Activated B cell treated with CpG ODN at 0.5 μM for 24 hours (primary cell): ENCODE measurements around the gene CACNB4. TPM values are rescaled to one million over a fixed set of nuclear protein-coding genes. Genes with fewer than 3 reads are reported as not detected.

Experiments used
- ATAC-seq: fragments of 200-7000 bp; cut with Tn5 transposase; one replicate; pipeline ENCODE4 v1.10.0; 2021; ENCODE audit warnings: low read depth, mild to moderate bottlenecking, moderate library complexity
- CTCF ChIA-PET: fragments of 350-600 bp; sonication (Branson Sonifier 250); formaldehyde crosslinking; loops from one replicate; lab custom pipeline; 2021; ENCODE audit warnings: antibody characterized with exemption; lab: Charles Lee
- POLR2A ChIA-PET: fragments of 350-600 bp; sonication (Branson Sonifier 250); formaldehyde crosslinking; loops from one replicate; lab custom pipeline; 2021; ENCODE audit warnings: antibody characterized with exemption; lab: Charles Lee
- DNase-seq: peaks from one replicate; pipeline ENCODE4 v3.0.0; 2022
- H3K27ac Mint-ChIP-seq: one replicate; pipeline ENCODE4 v1.8.0; 2020; ENCODE audit warnings: mixed read lengths
- H3K27me3 Mint-ChIP-seq: one replicate; pipeline ENCODE4 v1.8.0; 2021; ENCODE audit warnings: mixed read lengths
- H3K36me3 Mint-ChIP-seq: one replicate; pipeline ENCODE4 v1.8.0; 2021; ENCODE audit warnings: low read depth, mixed read lengths
- H3K4me1 Mint-ChIP-seq: one replicate; pipeline ENCODE4 v1.8.0; 2021; ENCODE audit warnings: mixed read lengths
- H3K4me3 Mint-ChIP-seq: one replicate; pipeline ENCODE4 v1.8.0; 2020; ENCODE audit warnings: mild to moderate bottlenecking, mixed read lengths
- H3K9me3 Mint-ChIP-seq: one replicate; pipeline ENCODE4 v1.8.0; 2020; ENCODE audit warnings: mixed read lengths
- intact Hi-C: fragments of 100-400 bp; cut with micrococcal nuclease; formaldehyde crosslinking; loops from one replicate; pipeline ENCODE4 v1.15.1; 2024
- total RNA-seq: library from RNA; stranded (reverse); gene quantifications from 2 replicates; pipeline ENCODE4 v1.2.3, GENCODE V29; 2022
- TF ChIP-seq, protein P1 (sequence below): fragments of 200-600 bp; IDR thresholded peaks from one replicate; pipeline ENCODE4 v1.8.0; 2022; ENCODE audit warnings: antibody characterized with exemption, mild to moderate bottlenecking

The CACNB4 gene
- total RNA-seq, 1 donor from 2014 or later, result 0.86 TPM

- TF ChIP-seq, protein P1, sequence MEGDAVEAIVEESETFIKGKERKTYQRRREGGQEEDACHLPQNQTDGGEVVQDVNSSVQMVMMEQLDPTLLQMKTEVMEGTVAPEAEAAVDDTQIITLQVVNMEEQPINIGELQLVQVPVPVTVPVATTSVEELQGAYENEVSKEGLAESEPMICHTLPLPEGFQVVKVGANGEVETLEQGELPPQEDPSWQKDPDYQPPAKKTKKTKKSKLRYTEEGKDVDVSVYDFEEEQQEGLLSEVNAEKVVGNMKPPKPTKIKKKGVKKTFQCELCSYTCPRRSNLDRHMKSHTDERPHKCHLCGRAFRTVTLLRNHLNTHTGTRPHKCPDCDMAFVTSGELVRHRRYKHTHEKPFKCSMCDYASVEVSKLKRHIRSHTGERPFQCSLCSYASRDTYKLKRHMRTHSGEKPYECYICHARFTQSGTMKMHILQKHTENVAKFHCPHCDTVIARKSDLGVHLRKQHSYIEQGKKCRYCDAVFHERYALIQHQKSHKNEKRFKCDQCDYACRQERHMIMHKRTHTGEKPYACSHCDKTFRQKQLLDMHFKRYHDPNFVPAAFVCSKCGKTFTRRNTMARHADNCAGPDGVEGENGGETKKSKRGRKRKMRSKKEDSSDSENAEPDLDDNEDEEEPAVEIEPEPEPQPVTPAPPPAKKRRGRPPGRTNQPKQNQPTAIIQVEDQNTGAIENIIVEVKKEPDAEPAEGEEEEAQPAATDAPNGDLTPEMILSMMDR, result no peak
- ChIA-PET POLR2A (no interaction called here), CTCF (interaction anchor here (0.5 kb wide), 1 partner anchor 32 kb away, joined by 3 read pairs; no protein-coding TSS in a partner anchor)
- no peak for DNase-seq
- peaks cover 18% of the 10 kb centered on the region for H3K27me3 Mint-ChIP-seq
- H3K27ac Mint-ChIP-seq, result no peak overlapping the region
- no peak for ATAC-seq
- no peaks in the 10 kb centered on the region for H3K4me1 Mint-ChIP-seq
- H3K9me3 Mint-ChIP-seq, result no peaks in the 10 kb centered on the region
- H3K36me3 Mint-ChIP-seq, result no peaks in the 10 kb centered on the region
- H3K4me3 Mint-ChIP-seq, result no peak overlapping the region
- intact Hi-C loops, result no loop called here
These were observed 168.8 kb downstream of the CACNB4 start for GRCh38 chr2:151930042-151930441.

DNA sequence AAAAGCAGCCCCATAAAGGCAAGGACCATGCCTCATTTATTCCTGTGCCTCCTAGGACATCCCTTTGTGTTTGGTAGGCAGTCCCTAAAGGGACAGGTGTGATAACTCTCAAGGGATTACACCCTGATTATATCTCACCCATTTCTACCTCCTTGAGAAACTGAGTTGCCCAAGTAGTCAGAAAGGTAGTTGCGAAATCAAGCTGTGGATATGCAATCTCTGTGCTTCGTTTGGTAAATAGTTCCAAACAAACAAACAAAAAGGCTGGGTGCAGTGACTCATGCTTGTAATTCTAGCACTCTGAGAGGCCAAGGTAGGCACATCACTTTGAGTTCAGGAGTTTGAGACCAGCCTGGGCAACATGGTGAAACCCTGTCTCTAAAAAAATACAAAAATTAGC lies 170.5 kb downstream of the CACNB4 start:
- DNase-seq, result no peak
- Mint-ChIP-seq H3K36me3 (no peaks in the 10 kb centered on the region), H3K4me1 (no peaks in the 10 kb centered on the region), H3K9me3 (no peaks in the 10 kb centered on the region), H3K27ac (no peak overlapping the region), H3K4me3 (no peak overlapping the region), H3K27me3 (peaks cover 18% of the 10 kb centered on the region)
- no peak for ATAC-seq
- TF ChIP-seq, protein P1, result no peak
- intact Hi-C loops, result no loop called here
- POLR2A ChIA-PET, result no interaction called here
- CTCF ChIA-PET, result no interaction called here

GRCh38 chr2:151927501-151928221 lies 171.2 kb downstream of the CACNB4 start:
- no peaks in the 10 kb centered on the region for H3K9me3 Mint-ChIP-seq
- ChIA-PET CTCF (no interaction called here), POLR2A (no interaction called here)
- no peak overlapping the region for H3K4me3 Mint-ChIP-seq
- H3K27me3 Mint-ChIP-seq, result peaks cover 18% of the 10 kb centered on the region
- intact Hi-C loops, result no loop called here
- TF ChIP-seq, protein P1, result no peak
- H3K4me1 Mint-ChIP-seq, result no peaks in the 10 kb centered on the region
- DNase-seq (no peak), ATAC-seq (no peak)
- no peak overlapping the region for H3K27ac Mint-ChIP-seq
- no peaks in the 10 kb centered on the region for H3K36me3 Mint-ChIP-seq

DNA sequence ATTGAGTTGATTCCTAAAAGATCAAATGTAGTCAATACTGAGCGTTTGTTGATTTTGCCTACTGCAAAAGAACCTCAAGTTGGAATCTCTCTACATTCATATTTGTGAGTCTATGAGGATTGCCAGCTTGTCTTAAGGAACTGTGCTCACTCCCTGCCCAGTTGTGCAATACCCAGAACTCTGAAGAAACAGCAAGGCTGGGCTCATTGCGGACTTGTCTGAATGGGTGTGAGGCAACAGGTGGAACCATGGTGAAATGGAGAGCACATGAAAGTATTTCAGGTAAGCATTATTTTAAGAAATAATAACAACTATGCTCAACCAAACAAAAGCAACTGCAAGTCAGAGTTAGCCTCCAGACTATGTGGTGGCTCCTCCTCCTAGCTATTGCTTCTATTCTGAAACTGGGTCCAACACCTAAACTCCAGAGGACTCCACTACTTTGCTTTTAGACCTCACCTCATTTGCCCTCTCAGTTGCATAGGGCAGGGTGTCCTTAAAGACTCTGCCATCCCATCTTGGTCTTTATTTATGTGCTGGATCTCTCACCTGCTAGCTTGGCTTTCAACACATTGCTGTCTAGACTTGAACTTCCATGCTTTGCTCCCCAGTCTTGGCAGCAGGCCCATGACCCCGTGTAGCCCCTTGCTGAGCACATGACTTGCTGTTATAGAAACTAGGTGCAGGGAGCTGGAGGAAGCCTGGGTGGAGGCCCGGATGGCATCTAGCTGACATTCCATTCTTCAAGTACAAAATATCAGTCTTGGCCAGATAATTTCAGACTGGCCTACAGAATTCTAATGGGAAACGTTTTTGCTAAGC lies 175.8 kb downstream of the CACNB4 start:
- peaks cover 17% of the 10 kb centered on the region for H3K4me1 Mint-ChIP-seq
- ChIA-PET POLR2A (no interaction called here), CTCF (interaction anchor here (0.7 kb wide), 1 partner anchor 115 kb away, joined by 3 read pairs; no protein-coding TSS in a partner anchor)
- intact Hi-C loops, result no loop called here
- peaks cover 7% of the 10 kb centered on the region for H3K27me3 Mint-ChIP-seq
- no peaks in the 10 kb centered on the region for H3K9me3 Mint-ChIP-seq
- H3K4me3 Mint-ChIP-seq, result no peak overlapping the region
- DNase-seq, result no peak
- no peak overlapping the region for H3K27ac Mint-ChIP-seq
- ATAC-seq, result no peak
- TF ChIP-seq, protein P1, result no peak
- no peaks in the 10 kb centered on the region for H3K36me3 Mint-ChIP-seq

GRCh38 chr2:151919786-151920185 lies 179.1 kb downstream of the CACNB4 start:
- no peak for ATAC-seq
- TF ChIP-seq, protein P1, result no peak
- DNase-seq, result no peak
- POLR2A ChIA-PET, result no interaction called here
- no peak overlapping the region for H3K4me3 Mint-ChIP-seq
- no peaks in the 10 kb centered on the region for H3K9me3 Mint-ChIP-seq
- peaks cover 27% of the 10 kb centered on the region for H3K4me1 Mint-ChIP-seq
- intact Hi-C loops, result no loop called here
- H3K36me3 Mint-ChIP-seq, result no peaks in the 10 kb centered on the region
- peaks cover 3% of the 10 kb centered on the region for H3K27me3 Mint-ChIP-seq
- CTCF ChIA-PET, result no interaction called here
- no peak overlapping the region for H3K27ac Mint-ChIP-seq
